GM21390 (cell line): ENCODE results near the gene P3H1.
"Not testable (repeated sequence)": the region's sequence is repeated elsewhere in the genome, so short reads cannot be mapped to it uniquely, and the experiment has no call there.

Source experiments
- ATAC-seq: cut with Tn5 transposase; IDR thresholded peaks from one replicate; pipeline ENCODE4 v1.9.1; 2021; ENCODE audit not compliant: unreplicated experiment

P3H1 gene

GRCh38 chr1:42766741-42767509, at the start of gene P3H1, which contains the start of gene C1orf50:
Gene P3H1, minus strand, starts transcription at chr1:42767028. Its CDS starts 57 bp downstream, at chr1:42766971.
Gene C1orf50, plus strand, starts transcription at chr1:42767249. Its CDS starts 63 bp downstream, at chr1:42767312.
- peak; percentile 89 for ATAC-seq

GRCh38 chr1:42815941-42816584, 49.2 kb upstream of the P3H1 start:
- no peak for ATAC-seq

GRCh38 chr1:42814815-42815214, 48.0 kb upstream of the P3H1 start:
- not testable (repeated sequence) for ATAC-seq

- no peak for ATAC-seq
Observed at GRCh38 chr1:42807056-42807668, 40.3 kb upstream of the P3H1 start.

- ATAC-seq, result no peak
Observed at GRCh38 chr1:42806593-42806992, 39.8 kb upstream of the P3H1 start.

- no peak for ATAC-seq
Observed at GRCh38 chr1:42806171-42806570, 39.3 kb upstream of the P3H1 start.

GRCh38 chr1:42801832-42802473, 35.1 kb upstream of the P3H1 start:
- ATAC-seq, result no peak

- no peak for ATAC-seq
Observed at GRCh38 chr1:42797979-42798378, 31.2 kb upstream of the P3H1 start.

GRCh38 chr1:42797414-42797813, 30.6 kb upstream of the P3H1 start:
- no peak for ATAC-seq

- ATAC-seq, result no peak
Observed at GRCh38 chr1:42793824-42794223, 27.0 kb upstream of the P3H1 start.

GRCh38 chr1:42788021-42788420, 21.2 kb upstream of the P3H1 start:
- no peak for ATAC-seq

GRCh38 chr1:42786097-42786496, 19.3 kb upstream of the P3H1 start:
- no peak for ATAC-seq

GRCh38 chr1:42784946-42785693, 18.3 kb upstream of the P3H1 start, which contains the start of gene TMEM269:
Gene TMEM269, plus strand, starts transcription at chr1:42784991. Its CDS starts 4,903 bp downstream, at chr1:42789894.
- ATAC-seq, result no peak

- ATAC-seq, result no peak
Observed at GRCh38 chr1:42784547-42784945, 17.7 kb upstream of the P3H1 start.

- ATAC-seq, result no peak
Observed at GRCh38 chr1:42783092-42783491, 16.3 kb upstream of the P3H1 start.

- ATAC-seq, result no peak
Observed at GRCh38 chr1:42780176-42780575, 13.3 kb upstream of the P3H1 start.

GRCh38 chr1:42779725-42780124, 12.9 kb upstream of the P3H1 start:
- ATAC-seq, result no peak

- no peak for ATAC-seq
Observed at GRCh38 chr1:42777852-42778251, 11.0 kb upstream of the P3H1 start.

GRCh38 chr1:42776502-42776901, 9.7 kb upstream of the P3H1 start:
- ATAC-seq, result no peak

- ATAC-seq, result no peak
Observed at GRCh38 chr1:42774928-42775526, 8.2 kb upstream of the P3H1 start.
